Mesenchymal stem cell (in vitro differentiated cells and primary cell): Measurements from ENCODE around the gene HLA-F.

Experiments used
- DNase-seq: peaks from one replicate; pipeline ENCODE4 v3.0.0-alpha.2; 2013
- H2AFZ ChIP-seq: one replicate; pipeline ENCODE4 v1.6.1; 2013; ENCODE audit warnings: low read depth, mild to moderate bottlenecking, control low read depth, inconsistent platforms, low read length, moderate library complexity
- H2AK5ac ChIP-seq: 2 replicates; pipeline ENCODE4 v1.6.1; 2013; ENCODE audit warnings: low read length, moderate library complexity, mild to moderate bottlenecking, inconsistent platforms; ENCODE audit not compliant: severe bottlenecking
- H2BK120ac ChIP-seq: one replicate; pipeline ENCODE4 v1.6.1; 2013; ENCODE audit warnings: low read depth, mild to moderate bottlenecking, inconsistent platforms, low read length, moderate library complexity
- H2BK12ac ChIP-seq, 2 experiments: one replicate each; pipeline ENCODE4 v1.6.1; 2013; ENCODE audit warnings: inconsistent platforms in 2 of 2, low read length in 2 of 2, mild to moderate bottlenecking in 2 of 2, moderate library complexity in 2 of 2, control low read depth in 1 of 2
- H2BK15ac ChIP-seq: one replicate; pipeline ENCODE4 v1.6.1; 2013; ENCODE audit warnings: mild to moderate bottlenecking, low read depth, inconsistent platforms; ENCODE audit not compliant: poor library complexity, severe bottlenecking
- H2BK5ac ChIP-seq: 2 replicates; pipeline ENCODE4 v1.6.1; 2013; ENCODE audit warnings: low read depth, mild to moderate bottlenecking, low read length, control low read depth, inconsistent platforms; ENCODE audit not compliant: poor library complexity, severe bottlenecking
- H3K14ac ChIP-seq, 2 experiments: one replicate each; pipeline ENCODE4 v1.6.1; 2013; ENCODE audit warnings: inconsistent platforms in 2 of 2, low read length in 2 of 2, control low read depth in 1 of 2, mild to moderate bottlenecking in 1 of 2, moderate library complexity in 1 of 2
- H3K18ac ChIP-seq, 2 experiments: one replicate each; pipeline ENCODE4 v1.6.1; 2013; ENCODE audit warnings: inconsistent platforms in 2 of 2, low read length in 2 of 2, control low read depth in 1 of 2, low read depth in 1 of 2, mild to moderate bottlenecking in 1 of 2
- H3K23ac ChIP-seq, 2 experiments: one replicate each; pipeline ENCODE4 v1.6.1; 2013; ENCODE audit warnings: inconsistent platforms in 2 of 2, low read length in 2 of 2, mild to moderate bottlenecking in 2 of 2, moderate library complexity in 2 of 2, control low read depth in 1 of 2
- H3K27ac ChIP-seq: 2 replicates; pipeline ENCODE4 v1.5.1; 2013; ENCODE audit warnings: mild to moderate bottlenecking, moderate library complexity, low read length, control low read depth, inconsistent platforms; ENCODE audit not compliant: poor library complexity, severe bottlenecking
- H3K27me3 ChIP-seq, 2 experiments: 2 replicates each; pipeline versions ENCODE4 v1.6.1 to v1.7.0; 2013; ENCODE audit warnings: low read length in 2 of 2, mild to moderate bottlenecking in 2 of 2, moderate library complexity in 2 of 2, control low read depth in 1 of 2, inconsistent platforms in 1 of 2; ENCODE audit not compliant: control insufficient read depth in 1 of 2, insufficient read depth in 1 of 2
- H3K36me3 ChIP-seq, 2 experiments: 2 replicates each; pipeline versions ENCODE4 v1.6.1 to v1.7.0; 2013; ENCODE audit warnings: low read length in 2 of 2, control low read depth in 1 of 2, inconsistent platforms in 1 of 2, low read depth in 1 of 2, mild to moderate bottlenecking in 1 of 2; ENCODE audit not compliant: insufficient read depth in 2 of 2, control insufficient read depth in 1 of 2
- H3K4ac ChIP-seq, 2 experiments: one replicate each; pipeline ENCODE4 v1.6.1; 2013; ENCODE audit warnings: inconsistent platforms in 2 of 2, low read length in 2 of 2, mild to moderate bottlenecking in 2 of 2, moderate library complexity in 2 of 2, control low read depth in 1 of 2, low read depth in 1 of 2
- H3K4me1 ChIP-seq: 2 replicates; pipeline ENCODE4 v1.6.1; 2013; ENCODE audit warnings: low read depth, low read length, control low read depth; ENCODE audit not compliant: control insufficient read depth, insufficient read depth
- H3K4me2 ChIP-seq: 2 replicates; pipeline ENCODE4 v1.6.1; 2013; ENCODE audit warnings: low read length, mild to moderate bottlenecking, inconsistent platforms; ENCODE audit not compliant: poor library complexity, severe bottlenecking
- H3K4me3 ChIP-seq, 2 experiments: 2 replicates each; pipeline versions ENCODE4 v1.5.1 to v1.7.0; 2013; ENCODE audit warnings: low read length in 2 of 2, mild to moderate bottlenecking in 2 of 2, control low read depth in 1 of 2, low read depth in 1 of 2; ENCODE audit not compliant: insufficient read depth in 1 of 2
- H3K79me1 ChIP-seq: replicated peaks from 2 replicates; pipeline ENCODE4 v1.6.1; 2013; ENCODE audit warnings: mild to moderate bottlenecking, control low read depth, low read length, inconsistent platforms; ENCODE audit not compliant: poor library complexity, severe bottlenecking
- H3K9ac ChIP-seq: 2 replicates; pipeline ENCODE4 v1.7.0; 2013; ENCODE audit warnings: mild to moderate bottlenecking, low read length, moderate library complexity
- H3K9me3 ChIP-seq: 2 replicates; pipeline ENCODE4 v1.7.0; 2013; ENCODE audit warnings: mild to moderate bottlenecking, low read length; ENCODE audit not compliant: control insufficient read depth
- H4K8ac ChIP-seq: one replicate; pipeline ENCODE4 v1.6.1; 2013; ENCODE audit warnings: inconsistent platforms, mild to moderate bottlenecking, low read length, moderate library complexity
- H4K91ac ChIP-seq: one replicate; pipeline ENCODE4 v1.6.1; 2013; ENCODE audit warnings: mild to moderate bottlenecking, low read length, inconsistent platforms
- WGBS: methylation state at CpG from one replicate; pipeline ENCODE4 v1.1.7; 2013; ENCODE audit warnings: mixed read lengths; 5-methylcytosine and 5-hydroxymethylcytosine counted together

Gene HLA-F

GRCh38 chr6:29681811-29682210, 41.4 kb upstream of the HLA-F start:
- Histone ChIP-seq H3K79me1 (no peaks in the 10 kb centered on the region), H2BK15ac (no peak overlapping the region), H3K23ac (no peak overlapping the region), H2AFZ (no peak overlapping the region), H3K27ac (no peak overlapping the region), H3K4ac (no peak overlapping the region), H3K4me3 (no peak overlapping the region), H3K27me3 (peaks cover 4 to 31% of the 10 kb centered on the region in 2 experiments), H4K91ac (no peak overlapping the region), H3K4me1 (peaks cover 2% of the 10 kb centered on the region), H4K8ac (no peak overlapping the region), H2BK12ac (no peak overlapping the region), H2BK120ac (no peak overlapping the region), H3K36me3 (no peaks in the 10 kb centered on the region), H2BK5ac (no peak overlapping the region), H3K9me3 (peaks cover 7% of the 10 kb centered on the region), H3K14ac (no peak overlapping the region), H3K4me2 (no peak overlapping the region), H3K9ac (no peak overlapping the region), H2AK5ac (no peak overlapping the region), H3K18ac (no peak overlapping the region)
- 84% methylated on average over 8 of the region's 8 CpGs for WGBS
- DNase-seq: no peak

- H2AFZ ChIP-seq: no peak overlapping the region
- H3K4me2 ChIP-seq: no peak overlapping the region
- no peak overlapping the region for H3K18ac ChIP-seq
- no peaks in the 10 kb centered on the region for H3K36me3 ChIP-seq
- no peaks in the 10 kb centered on the region for H3K79me1 ChIP-seq
- no peak overlapping the region for H2BK5ac ChIP-seq
- H3K14ac ChIP-seq: no peak overlapping the region
- H4K8ac ChIP-seq: no peak overlapping the region
- H4K91ac ChIP-seq: no peak overlapping the region
- H3K4me1 ChIP-seq: no peaks in the 10 kb centered on the region
- no peak overlapping the region for H2AK5ac ChIP-seq
- no peak for DNase-seq
- 51% methylated on average over 11 of the region's 15 CpGs for WGBS
- H2BK15ac ChIP-seq: no peak overlapping the region
- no peak overlapping the region for H3K27ac ChIP-seq
- H3K27me3 ChIP-seq: peaks cover 4 to 28% of the 10 kb centered on the region in 2 experiments
- no peak overlapping the region for H2BK120ac ChIP-seq
- no peak overlapping the region for H3K9ac ChIP-seq
- H3K4ac ChIP-seq: no peak overlapping the region
- H2BK12ac ChIP-seq: no peak overlapping the region
- no peak overlapping the region for H3K4me3 ChIP-seq
- H3K9me3 ChIP-seq: peaks cover 7% of the 10 kb centered on the region
- no peak overlapping the region for H3K23ac ChIP-seq
Measured at GRCh38 chr6:29685718-29686326, 37.4 kb upstream of the HLA-F start.

- H3K4me1 ChIP-seq: no peaks in the 10 kb centered on the region
- no peak overlapping the region for H3K4ac ChIP-seq
- no peak overlapping the region for H3K14ac ChIP-seq
- no peak overlapping the region for H4K91ac ChIP-seq
- H4K8ac ChIP-seq: no peak overlapping the region
- DNase-seq: no peak
- H3K27ac ChIP-seq: no peak overlapping the region
- H2AK5ac ChIP-seq: no peak overlapping the region
- H3K4me3 ChIP-seq: no peak overlapping the region
- H2BK120ac ChIP-seq: no peak overlapping the region
- peaks cover 0 to 15% of the 10 kb centered on the region in 2 experiments for H3K27me3 ChIP-seq
- H2BK5ac ChIP-seq: no peak overlapping the region
- H3K9me3 ChIP-seq: peaks cover 5% of the 10 kb centered on the region
- no peaks in the 10 kb centered on the region for H3K36me3 ChIP-seq
- H3K4me2 ChIP-seq: no peak overlapping the region
- no peaks in the 10 kb centered on the region for H3K79me1 ChIP-seq
- H2BK12ac ChIP-seq: no peak overlapping the region
- no peak overlapping the region for H2AFZ ChIP-seq
- H3K23ac ChIP-seq: no peak overlapping the region
- H3K18ac ChIP-seq: no peak overlapping the region
- 51% methylated on average over 3 of the region's 3 CpGs for WGBS
- H3K9ac ChIP-seq: no peak overlapping the region
- H2BK15ac ChIP-seq: no peak overlapping the region
Measured at GRCh38 chr6:29694637-29695036, 28.6 kb upstream of the HLA-F start.

- Histone ChIP-seq H3K4me2 (no peak overlapping the region), H3K4me3 (no peak overlapping the region), H2BK12ac (no peak overlapping the region), H3K18ac (no peak overlapping the region), H2AK5ac (no peak overlapping the region), H3K4ac (no peak overlapping the region), H2AFZ (no peak overlapping the region), H3K79me1 (no peaks in the 10 kb centered on the region), H2BK120ac (no peak overlapping the region), H3K23ac (no peak overlapping the region), H3K9me3 (peaks cover 5% of the 10 kb centered on the region), H2BK15ac (no peak overlapping the region), H4K8ac (no peak overlapping the region), H3K36me3 (no peaks in the 10 kb centered on the region), H2BK5ac (no peak overlapping the region), H3K4me1 (no peaks in the 10 kb centered on the region), H3K14ac (no peak overlapping the region), H3K27ac (no peak overlapping the region), H3K9ac (no peak overlapping the region), H4K91ac (no peak overlapping the region), H3K27me3 (peaks cover 0 to 17% of the 10 kb centered on the region in 2 experiments)
- DNase-seq: peak; percentile 1
- 64% methylated on average over 10 of the region's 10 CpGs for WGBS
Measured at GRCh38 chr6:29696147-29697125, 26.8 kb upstream of the HLA-F start.
